ENCODE results near the gene ZFAND3.

DNA sequence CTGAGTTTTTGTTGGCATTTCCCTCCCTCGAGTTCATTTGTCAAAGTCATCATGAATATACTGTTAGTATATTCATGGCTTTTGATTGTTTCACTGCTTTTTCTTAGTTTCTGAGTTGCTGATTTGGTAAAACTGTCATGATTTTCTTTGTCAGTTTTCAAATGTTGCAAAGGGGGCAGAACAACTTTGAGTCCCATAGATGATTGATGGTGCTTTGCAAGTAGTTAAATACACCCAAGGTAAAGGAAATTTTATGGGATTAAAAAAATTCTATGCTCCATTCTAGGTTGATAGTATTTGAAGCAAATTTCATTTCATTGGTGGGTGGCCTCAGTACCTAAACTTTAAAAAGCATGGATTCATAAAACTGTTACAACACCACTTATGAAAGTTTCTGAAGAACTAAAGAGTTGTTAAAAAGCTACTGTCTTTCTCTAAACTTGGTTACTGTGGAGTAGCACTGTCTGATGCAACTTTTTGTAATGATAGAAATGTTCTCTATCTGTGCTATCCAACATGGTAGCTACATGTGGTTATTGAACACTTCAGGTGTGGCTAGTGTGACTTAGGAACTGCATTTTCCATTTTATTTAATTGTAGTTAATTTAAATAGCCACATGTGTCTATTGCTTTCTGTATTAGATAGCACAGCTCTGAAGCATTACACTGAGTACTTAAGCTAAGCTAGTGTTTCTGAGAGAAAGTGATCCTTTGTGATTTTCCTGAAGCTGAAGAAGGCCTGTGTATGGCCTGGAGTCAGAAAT lies 153.6 kb downstream of the ZFAND3 start:
- TF ChIP-seq, protein P1, sequence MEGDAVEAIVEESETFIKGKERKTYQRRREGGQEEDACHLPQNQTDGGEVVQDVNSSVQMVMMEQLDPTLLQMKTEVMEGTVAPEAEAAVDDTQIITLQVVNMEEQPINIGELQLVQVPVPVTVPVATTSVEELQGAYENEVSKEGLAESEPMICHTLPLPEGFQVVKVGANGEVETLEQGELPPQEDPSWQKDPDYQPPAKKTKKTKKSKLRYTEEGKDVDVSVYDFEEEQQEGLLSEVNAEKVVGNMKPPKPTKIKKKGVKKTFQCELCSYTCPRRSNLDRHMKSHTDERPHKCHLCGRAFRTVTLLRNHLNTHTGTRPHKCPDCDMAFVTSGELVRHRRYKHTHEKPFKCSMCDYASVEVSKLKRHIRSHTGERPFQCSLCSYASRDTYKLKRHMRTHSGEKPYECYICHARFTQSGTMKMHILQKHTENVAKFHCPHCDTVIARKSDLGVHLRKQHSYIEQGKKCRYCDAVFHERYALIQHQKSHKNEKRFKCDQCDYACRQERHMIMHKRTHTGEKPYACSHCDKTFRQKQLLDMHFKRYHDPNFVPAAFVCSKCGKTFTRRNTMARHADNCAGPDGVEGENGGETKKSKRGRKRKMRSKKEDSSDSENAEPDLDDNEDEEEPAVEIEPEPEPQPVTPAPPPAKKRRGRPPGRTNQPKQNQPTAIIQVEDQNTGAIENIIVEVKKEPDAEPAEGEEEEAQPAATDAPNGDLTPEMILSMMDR (optimal IDR thresholded peaks at IDR 0.05 in 1 of 3, IDR thresholded peaks at IDR 0.05 in 1 of 3, conservative IDR thresholded peaks at IDR 0.05 in 1 of 3; ENCODE audit: extremely low read depth in 1 of 3, insufficient read depth in 2 of 3, low read length in 3 of 3), result no peak
- no peak for TF ChIP-seq EZH2 (IDR thresholded peaks at IDR 0.05; ENCODE audit: low read length)

Data from keratinocyte (primary cell).